H1 (cell line): Measurements from ENCODE around the gene LMNA.

Experiments used
- CBX8 ChIP-seq: fragments of 300-800, 300-1000 bp; sonication (generic); IDR thresholded peaks from 2 replicates; pipeline ENCODE4 v1.7.1; 2016; ENCODE audit warnings: low read depth, low read length, borderline replicate concordance
- CHD2 ChIP-seq: IDR thresholded peaks from 2 replicates; pipeline ENCODE4 v1.6.1; 2012; ENCODE audit warnings: low read length, improper control_type of control experiment
- TEAD4 ChIP-seq: IDR thresholded peaks from 2 replicates; pipeline ENCODE4 v1.6.1; 2012; ENCODE audit warnings: low read depth, low read length, inconsistent platforms, mixed read lengths

- TF ChIP-seq TEAD4 (no peak), CHD2 (no peak), CBX8 (no peak)
These were observed 11.0 kb upstream of the LMNA start for GRCh38 chr1:156103521-156103947.
